LHCN-M2 (cell line): ENCODE measurements around the gene LIG1. TPM values are rescaled to one million over a fixed set of nuclear protein-coding genes. Genes with fewer than 3 reads are reported as not detected.
"Not testable (repeated sequence)": the region's sequence is repeated elsewhere in the genome, so short reads cannot be mapped to it uniquely, and the experiment has no call there.

Experiments
- DNase-seq: peaks from one replicate; pipeline ENCODE4 v3.0.0-alpha.2; 2012; ENCODE audit warnings: low read depth
- total RNA-seq: library from RNA; depleted of rRNA; stranded (reverse); fragments of >200 nt; gene quantifications from 2 replicates; pipeline ENCODE4 v1.2.3, GENCODE V29; 2014

The LIG1 gene
- total RNA-seq, 1 experiment from 2014 or later, result 49.8 TPM

DNA sequence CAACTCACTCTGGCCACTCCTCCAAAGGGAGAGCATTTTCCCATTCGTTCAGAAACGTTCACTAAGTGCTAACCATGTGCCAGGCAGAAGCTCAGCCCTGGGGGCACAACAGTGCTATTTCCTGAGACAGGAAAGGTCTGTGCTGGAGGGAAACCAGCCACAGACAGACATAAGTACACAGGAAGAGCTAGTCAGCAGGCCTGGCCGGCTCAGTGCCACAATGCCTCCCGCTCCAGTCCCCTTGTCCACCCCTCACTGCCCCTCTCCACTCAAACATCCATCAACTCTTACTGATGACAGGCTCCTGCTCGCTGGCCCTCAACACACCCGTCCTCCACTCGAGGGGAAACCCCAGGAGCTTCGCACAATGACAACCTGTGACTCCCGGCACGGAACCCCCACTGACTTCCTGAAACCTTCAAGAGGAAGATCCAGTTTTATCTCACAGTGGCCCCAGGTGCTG is 48.2 kb downstream of the LIG1 start:
- DNase-seq, result no peak

DNA sequence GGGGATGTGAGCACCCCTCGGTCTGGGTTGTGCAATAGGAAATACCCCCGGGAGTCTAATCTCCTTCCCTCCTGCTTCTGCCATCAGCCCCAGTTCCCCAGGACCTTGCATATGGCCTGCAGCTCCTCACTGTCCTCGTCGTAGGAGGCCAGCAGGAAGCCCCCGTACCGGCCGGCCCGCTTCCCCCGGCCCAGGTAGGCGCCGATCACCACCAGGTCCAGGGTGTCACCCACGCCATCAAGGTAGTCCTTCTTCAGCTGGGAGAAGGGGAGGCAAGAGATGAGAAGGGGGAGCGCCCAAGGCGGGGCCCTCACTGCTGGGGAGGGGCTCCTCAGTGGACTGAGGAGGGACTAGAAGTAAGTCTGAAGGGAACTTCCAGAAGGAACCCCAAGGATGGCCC is 49.1 kb downstream of the LIG1 start:
- DNase-seq, result no peak

DNA sequence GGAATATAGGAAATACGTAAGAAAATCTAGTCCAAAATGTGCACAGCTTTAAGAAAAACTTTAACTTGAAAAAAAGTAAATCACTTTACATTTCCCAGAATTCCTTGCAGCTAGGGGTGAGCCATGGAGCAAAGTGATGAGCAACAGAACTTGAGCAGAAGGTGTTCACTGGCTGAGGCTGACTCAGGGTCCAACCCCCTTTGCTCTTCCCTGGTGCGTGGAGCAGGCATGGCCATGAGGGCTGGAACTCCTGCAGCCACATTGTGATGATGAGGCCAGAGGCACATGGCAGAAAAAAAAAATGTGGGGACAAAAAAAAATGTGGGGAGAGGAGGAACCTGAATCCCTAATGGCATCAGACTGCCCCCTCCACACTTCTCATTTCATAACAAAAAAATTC is 49.6 kb downstream of the LIG1 start:
- peak; percentile 8 for DNase-seq

DNA sequence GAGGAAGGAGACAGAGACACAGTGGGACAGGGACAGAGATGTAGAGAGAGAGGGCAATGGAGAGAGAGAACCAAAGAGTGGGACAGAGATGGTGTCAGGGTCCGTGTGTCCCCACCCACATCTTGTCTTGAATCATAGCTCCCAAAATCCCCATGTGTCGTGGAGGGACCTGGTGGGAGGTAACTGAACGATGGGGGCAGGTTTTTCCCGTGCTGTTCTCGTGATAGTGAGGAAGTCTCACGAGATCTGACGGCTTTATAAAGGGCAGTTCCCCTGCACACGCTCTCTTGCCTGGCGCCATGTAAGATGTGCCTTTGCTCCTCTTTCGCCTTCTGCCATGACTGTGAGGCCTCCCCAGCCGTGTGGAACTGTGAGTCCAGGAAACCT is 52.0 kb downstream of the LIG1 start:
- DNase-seq, result no peak

DNA sequence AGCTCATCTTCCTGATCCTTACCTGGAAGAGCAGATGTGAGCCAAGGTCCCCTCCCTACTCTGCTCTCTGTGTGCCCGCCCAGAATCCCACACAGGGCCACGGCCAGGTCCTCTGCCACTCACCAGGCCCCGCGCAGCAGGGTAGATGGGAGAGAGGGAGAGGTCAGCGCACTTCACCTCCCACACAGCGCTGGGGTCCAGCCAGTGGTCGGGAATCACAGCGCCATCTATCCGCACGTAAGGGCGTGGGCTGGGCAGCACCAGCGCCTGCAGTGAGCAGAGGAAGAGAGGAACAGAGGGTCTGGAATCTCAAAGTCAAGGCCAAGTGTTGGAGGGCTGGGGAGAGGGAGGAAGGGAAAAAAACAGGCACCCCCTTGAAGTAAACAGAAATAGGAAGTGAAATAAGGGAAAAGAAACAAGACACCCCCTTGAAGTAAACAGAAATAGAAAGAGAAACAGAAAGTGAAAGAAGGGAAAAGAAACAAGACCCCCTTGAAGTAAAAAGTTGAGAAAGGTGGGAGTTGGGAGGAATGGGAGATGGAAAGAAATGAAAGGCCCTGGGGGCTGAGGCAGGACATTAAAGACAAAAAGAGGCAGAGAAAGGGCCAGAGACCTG is 52.5 kb downstream of the LIG1 start:
- no peak for DNase-seq

DNA sequence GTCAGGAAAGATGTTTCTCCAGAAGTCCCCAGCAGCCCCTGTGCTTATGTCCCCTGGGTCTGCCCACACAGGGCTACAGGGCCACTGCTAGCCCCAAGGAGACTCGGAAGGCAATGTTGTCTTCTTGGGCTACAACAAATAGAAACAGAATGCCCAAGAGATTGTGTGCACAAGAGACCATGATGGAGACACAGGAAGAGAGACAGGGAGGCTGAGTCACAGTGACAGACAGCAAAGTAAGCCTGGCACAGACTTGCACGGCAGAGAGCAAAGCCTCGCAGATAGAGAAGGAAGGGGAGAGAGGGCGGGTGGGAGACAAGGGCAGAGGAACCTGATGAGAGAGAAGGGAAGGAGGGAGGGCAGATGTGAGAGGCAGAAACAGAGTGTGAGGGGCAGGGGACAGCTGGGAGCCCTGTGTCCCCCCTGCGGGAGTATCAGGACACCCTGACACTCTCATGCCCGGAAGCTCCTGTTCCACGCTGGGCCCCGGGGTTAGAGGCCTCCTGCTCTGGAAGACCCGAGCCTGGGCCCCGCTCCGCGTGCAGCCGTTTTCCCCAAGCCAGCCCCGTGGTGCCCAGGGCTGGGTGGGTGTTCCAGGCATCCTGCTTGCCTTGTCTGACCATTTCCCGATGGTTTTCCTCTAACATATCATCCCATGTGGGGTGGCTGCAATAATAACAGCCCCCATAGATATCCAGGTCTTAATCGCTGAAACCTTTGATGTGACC is 56.8 kb downstream of the LIG1 start:
- DNase-seq, result no peak

DNA sequence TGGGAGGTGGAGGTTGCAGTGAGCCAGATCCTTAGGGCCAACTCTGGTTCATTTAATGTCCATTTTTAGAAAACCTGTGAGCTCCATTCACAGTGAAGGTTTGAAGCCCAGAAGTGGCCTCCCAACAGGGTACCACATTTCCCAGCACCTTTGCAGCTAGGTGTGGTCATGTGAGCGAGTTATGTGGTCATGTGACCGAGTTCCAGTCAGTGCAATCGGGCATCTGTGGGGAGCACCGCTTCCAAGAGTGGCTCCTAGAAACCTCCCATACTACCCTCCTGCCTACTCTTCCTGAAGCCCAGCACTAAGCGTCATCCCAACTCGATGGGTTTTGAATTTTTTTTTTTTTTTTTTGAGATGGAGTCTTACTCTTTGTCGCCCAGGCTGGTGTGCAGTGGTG is 58.9 kb downstream of the LIG1 start:
- DNase-seq, result no peak

DNA sequence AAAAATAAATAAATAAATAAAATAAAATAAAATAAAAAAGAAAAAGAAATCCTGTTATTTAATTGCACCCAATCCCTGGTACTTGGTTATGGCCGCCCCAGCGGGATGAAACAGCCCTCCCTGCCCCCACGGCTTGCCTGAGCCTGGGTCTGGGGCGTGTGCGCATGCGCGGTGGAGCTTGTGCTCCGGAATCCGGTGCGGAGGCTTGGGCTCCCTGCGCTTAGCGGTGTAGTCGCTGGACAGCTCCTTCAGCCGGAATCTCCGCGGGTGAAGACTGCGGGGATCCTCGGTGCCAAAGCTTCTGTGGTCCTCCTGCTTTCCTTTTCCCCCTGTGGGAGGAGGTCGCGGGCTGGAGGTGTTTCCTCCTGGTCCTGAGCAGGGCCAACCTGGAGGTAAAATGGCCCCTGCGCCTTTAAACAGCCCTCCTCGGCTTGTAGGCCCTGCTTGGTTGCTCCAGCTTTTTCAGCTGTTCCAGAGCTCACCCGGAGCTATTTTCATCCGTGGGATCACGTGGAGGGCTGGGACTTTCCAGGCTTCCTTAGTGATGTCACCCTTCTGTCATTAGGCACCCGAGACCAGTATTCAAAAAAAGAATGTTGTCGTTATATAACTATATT is 59.7 kb downstream of the LIG1 start, which contains the start of gene PLA2G4C:
Gene PLA2G4C, minus strand, starts transcription at position 468 of the 617 bp plus-strand sequence. CDS start 4,288 bp downstream, outside the sequence.
- peak; percentile 94 for DNase-seq

DNA sequence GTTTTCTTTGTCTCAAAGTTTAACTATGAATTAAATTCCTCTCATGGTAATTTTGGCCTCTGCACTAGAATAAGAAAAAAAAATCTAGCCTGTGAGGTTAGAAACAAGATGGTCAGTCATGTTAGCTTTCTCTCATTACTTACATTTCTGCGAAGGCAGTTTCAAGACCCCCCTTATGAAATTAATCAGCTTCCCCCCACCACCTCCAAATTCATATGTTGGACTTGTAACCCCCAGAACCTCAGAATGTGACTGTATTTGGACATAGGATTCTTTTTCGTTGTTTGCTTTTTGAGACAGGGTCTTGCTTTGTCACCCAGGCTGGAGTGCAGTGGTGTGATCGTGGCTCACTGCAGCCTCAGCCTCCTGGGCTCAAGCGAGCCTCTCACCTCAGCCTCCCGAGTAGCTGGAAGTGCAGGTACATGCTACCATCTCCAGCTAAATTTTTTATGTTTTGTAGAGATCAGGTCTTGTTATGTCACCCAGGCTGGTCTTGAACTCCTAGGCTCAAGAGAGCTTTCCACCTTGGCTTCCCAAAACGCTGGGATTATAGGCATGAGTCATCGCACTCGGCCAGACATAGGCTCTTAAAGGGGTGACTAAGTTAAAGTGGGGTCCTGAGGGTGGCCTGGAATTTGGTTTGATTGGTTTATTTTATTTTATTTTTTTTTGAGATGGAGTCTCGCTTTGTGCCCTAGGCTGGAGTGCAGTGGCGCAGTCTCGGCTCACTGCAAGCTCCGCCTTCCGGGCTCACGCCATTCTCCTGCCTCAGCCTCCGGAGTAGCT is 61.0 kb downstream of the LIG1 start:
- DNase-seq, result no peak

DNA sequence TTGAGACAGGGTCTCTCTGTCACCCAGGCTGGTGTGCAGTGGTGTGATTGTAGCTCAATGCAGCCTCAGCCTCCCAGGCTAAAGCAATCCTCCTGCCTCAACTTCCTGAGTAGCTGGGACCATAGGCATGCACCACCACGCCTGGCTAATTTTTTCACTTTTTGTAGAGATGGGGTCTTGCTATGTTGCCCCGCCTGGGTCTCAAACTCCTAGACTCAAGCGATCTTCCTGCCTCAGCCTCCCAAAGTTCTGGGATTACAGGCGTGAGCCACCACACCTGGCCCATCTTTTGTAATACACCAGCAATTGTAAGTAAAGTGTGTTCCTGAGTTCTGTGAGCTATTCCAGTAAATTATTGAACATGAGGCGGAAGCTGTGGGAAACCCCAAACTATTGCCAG is 66.2 kb downstream of the LIG1 start:
- no peak for DNase-seq

DNA sequence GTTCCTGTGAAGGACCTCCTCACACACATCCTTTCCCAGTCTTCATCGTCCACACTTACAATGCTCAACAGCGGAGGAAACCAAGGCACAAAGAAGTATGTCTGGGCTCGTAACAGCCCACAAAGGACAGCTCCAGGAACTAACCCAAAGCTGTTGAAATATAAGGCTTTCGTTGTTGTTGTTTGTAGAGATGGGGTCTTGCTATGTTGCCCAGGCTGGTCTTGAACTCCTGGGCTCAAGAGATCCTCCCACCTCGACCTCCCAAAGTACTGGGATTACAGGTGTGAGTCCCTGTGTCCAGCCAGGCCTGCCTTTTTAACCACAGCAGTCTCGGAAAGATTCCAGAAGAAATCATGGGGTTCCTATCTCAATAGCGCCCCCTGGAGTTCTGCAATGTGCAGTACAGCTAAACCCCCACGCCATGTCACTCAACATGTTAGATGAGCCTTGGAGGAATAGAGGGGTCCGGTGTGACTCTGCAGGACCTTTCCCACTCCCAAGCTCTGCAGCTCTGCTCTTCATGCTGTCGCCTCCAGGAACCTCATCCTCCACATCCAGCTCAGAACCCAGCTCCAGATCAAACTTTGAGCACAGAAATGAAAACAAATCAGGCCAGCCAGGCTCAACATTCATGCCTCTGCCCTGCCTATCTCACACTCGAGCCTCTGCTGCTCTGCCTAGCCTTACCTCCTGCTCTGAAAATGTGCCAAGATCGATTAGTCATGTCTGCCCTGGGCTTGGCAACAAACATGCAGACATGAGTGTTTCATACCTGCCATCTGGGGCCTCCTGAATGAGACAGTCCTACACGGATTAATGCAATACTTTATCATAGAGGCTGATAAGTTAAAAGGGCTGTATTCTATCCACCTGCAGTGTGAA is 67.0 kb downstream of the LIG1 start:
- peak; percentile 40 for DNase-seq

DNA sequence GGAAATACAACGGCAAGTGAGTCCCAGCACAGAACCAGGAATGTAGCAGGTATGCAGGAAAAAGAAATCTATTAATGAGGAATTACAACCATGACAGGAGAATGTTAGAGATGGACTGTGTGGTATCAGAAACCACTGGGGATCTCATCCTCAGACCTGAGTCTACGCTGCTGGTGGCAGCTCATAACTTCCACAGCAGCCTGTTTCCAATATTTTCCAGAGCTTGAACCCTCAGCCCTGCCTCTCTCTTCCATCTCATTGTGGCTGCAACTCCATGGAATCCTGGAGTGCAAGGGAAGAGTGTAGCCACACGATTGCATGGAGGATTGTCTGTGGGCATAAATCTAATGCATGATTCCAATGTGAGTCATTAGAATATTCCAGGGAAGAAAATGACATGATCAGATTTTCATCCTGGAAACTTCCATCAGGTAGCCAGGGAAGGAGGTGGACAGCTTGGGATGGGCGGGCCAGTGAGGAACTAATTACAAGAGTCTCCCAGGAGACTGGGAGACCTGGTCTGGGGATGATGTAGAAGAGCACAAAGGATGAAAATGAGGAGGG is 74.5 kb downstream of the LIG1 start:
- DNase-seq, result no peak

DNA sequence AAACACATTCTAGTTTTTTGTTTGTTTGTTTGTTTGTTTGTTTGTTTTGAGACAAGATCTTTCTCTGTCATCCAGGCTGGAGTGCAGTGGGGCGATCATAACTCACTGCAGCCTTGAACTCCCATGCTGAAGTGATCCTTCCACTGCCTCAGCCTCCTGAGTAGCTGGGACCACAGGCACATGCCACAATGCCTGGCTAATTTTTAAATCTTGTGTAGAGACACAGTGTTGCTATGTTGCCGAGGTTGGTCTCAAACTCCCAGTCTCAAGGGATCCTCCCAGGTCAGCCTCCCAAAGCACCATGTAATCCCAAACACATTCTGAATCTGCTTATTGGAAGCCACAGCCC is 75.3 kb downstream of the LIG1 start:
- DNase-seq, result no peak

DNA sequence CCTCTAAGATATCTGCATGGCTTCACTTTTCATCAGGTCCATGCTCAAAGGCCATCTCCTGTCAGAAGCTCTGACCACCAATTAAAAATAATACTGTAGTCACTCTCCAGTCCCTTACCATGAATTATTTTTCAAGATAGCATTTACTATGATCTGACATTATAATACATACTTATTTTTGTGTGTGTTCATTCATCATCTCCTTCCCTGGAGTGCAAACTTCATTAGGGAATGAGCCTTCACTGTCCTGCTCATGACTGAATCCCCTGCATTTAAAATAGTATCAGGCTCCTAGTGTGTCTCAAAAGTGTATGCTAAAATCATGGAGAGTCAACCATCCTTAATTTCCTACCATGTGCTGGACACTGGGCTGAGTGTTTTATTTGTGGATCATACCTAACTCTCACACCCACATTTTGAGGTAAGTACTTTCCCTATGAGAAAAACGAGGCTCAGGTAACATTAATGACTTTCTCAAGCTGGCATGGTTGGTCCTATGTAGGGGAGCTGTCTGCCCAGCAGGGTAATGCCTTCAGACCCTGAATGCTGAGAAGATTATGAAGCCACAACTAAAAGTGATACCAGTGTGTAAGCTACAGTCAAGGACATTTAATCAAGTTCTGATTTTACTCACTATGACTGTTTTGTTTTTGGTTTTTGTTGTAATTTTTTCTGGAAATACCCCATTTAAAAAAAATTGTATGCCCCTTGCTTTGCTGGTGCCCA is 75.9 kb downstream of the LIG1 start:
- no peak for DNase-seq

DNA sequence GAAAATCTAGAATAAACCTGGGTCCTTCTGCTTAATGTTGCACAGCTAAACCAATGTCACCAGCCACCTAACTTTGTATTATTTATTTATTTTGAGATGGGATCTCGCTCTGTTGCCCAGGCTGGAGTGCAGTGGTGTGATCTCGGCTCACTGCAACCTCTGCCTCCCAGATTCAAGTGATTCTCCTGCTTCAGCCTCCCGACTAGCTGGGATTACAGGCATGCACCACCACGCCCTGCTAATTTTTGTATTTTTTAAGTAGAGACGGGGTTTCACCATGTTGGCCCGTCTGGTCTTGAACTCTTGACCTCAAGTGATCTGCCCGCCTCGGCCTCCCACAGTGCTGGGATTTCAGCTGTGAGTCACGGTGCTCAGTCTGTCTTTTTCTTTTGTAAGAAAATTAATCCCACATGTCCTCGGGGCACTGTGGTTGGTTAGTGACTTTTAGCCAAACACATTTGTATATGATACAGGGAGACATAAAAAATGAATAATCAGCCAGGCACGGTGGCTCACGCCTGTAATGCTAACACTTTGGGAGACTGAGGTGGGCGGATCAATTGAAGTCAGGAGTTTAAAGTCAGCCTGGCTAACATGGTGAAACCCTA is 78.9 kb downstream of the LIG1 start:
- DNase-seq, result peak; percentile 81

DNA sequence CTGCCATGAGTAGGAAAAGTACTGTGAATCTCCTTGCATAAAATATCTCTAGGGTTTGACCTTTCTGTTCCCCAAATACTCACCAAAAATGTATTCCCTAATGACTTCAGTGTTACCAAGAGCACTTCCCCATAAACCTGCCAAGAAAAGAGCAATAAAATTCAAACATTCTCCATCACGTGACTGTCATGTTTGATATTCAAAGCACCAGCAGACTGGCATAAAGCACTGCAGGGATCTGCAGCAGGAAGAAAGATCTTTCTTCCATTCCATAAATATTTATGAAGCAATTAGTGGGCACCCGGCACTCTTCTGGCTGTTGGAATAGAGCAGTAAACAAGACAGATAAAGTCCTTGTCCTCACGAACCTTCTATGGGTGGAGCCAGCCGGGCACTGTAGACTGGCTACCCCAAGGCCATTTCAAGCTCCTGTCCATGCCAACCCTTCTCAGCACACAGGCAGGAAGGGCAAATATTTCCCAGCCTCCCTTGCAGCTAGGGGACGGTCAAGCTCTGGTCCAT is 79.8 kb downstream of the LIG1 start:
- no peak for DNase-seq

DNA sequence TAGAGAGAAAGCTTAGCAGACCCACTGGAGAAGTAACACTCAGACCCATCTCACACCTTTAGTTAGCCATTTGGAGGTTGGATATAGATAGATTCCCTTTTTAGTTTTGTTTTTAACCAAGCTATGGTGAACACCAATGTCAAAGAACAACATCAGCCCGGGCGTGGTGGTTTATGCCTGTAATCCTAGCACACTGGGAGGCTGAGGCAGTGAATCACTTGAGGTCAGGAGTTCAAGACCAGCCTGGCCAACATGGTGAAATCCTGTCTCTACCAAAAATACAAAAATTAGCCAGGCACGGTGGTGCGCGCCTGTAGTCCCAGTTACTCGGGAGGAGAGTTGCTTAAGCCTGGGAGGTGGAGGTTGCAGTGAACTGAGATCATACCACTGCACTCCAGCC is 81.2 kb downstream of the LIG1 start:
- DNase-seq, result not testable (repeated sequence)

DNA sequence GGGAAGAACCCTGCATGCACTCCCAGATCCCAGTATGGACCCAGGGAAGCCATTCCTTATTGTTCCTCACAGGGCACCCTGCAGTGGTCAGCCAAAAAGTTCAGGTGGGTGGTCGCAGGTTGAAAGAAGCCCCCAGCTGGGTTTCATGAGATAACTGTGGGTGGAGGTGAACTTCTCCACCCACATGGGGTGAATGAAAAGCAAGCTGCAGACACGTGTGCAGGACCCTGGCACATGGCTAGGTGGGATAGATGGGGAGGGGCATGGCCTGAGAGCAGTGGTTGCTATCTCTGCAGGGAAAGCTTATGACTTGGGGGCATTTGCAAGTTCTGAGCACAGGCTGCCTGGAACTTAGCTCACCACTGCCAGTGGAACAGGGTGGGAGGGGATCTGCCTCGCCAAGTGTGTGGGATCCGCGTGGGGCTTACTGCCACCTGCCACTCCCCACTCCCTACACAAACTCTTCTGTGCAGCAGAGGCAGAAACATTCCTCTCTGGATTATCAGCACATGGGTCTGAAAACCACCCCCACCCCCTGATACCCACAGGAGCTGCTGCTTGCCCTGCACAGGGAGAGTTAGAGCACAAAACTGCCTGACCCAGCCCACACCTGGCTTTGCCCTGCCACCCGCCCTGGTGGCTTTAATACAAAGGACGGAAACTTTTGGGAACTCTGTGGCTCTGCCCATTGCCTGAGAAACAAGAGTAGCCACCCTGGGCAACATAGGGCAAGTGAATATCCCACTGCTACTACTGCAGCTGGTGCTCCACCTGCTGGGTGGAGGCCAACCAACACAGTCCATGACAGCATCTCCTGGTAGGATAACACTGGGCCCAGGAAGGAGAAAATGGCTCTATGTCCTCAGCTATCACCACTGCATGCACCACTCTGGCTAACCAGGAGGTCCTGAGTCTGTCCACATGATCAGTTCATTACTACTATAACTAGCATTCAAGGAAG is 84.0 kb downstream of the LIG1 start:
- no peak for DNase-seq
